ENCODE results near the gene WNT3A. TPM values are rescaled to one million over a fixed set of nuclear protein-coding genes. Genes with fewer than 3 reads are reported as not detected.

Gene WNT3A
- total RNA-seq, 1 donor from 2014 or later: not detected

GRCh38 chr1:227999056-227999930, 7.5 kb upstream of the WNT3A start:
- peak; percentile 70 for DNase-seq (ENCODE audit: low spot score)

GRCh38 chr1:228000416-228000815, 6.4 kb upstream of the WNT3A start:
- DNase-seq (ENCODE audit: low spot score): no peak

GRCh38 chr1:228000836-228001563, 5.8 kb upstream of the WNT3A start:
- no peak for DNase-seq (ENCODE audit: low spot score)

- no peak for DNase-seq (ENCODE audit: low spot score)
Observed at GRCh38 chr1:228001738-228002535, 4.9 kb upstream of the WNT3A start.

GRCh38 chr1:228002792-228003191, 4.0 kb upstream of the WNT3A start:
- DNase-seq (ENCODE audit: low spot score): no peak

GRCh38 chr1:228003461-228004330, 3.1 kb upstream of the WNT3A start:
- no peak for DNase-seq (ENCODE audit: low spot score)

GRCh38 chr1:228004331-228004855, 2.4 kb upstream of the WNT3A start:
- DNase-seq (ENCODE audit: low spot score): no peak

- DNase-seq (ENCODE audit: low spot score): no peak
Observed at GRCh38 chr1:228004856-228005462, 1.8 kb upstream of the WNT3A start.

- no peak for DNase-seq (ENCODE audit: low spot score)
Observed at GRCh38 chr1:228005511-228006033, 1.2 kb upstream of the WNT3A start.

GRCh38 chr1:228006034-228006785, 588 bp upstream of the WNT3A start:
- DNase-seq (ENCODE audit: low spot score): no peak

- DNase-seq (ENCODE audit: low spot score): no peak
Observed at GRCh38 chr1:228007049-228007800, 427 bp downstream of the WNT3A start.

- DNase-seq (ENCODE audit: low spot score): no peak
Observed at GRCh38 chr1:228007801-228008341, 1.1 kb downstream of the WNT3A start.

- DNase-seq (ENCODE audit: low spot score): no peak
Observed at GRCh38 chr1:228008391-228009115, 1.8 kb downstream of the WNT3A start.

- DNase-seq (ENCODE audit: low spot score): no peak
Observed at GRCh38 chr1:228009116-228009827, 2.5 kb downstream of the WNT3A start.

- DNase-seq (ENCODE audit: low spot score): no peak
Observed at GRCh38 chr1:228009828-228010775, 3.3 kb downstream of the WNT3A start.

GRCh38 chr1:228010921-228011320, 4.1 kb downstream of the WNT3A start:
- DNase-seq (ENCODE audit: low spot score): no peak
